Trophoblast cell (in vitro differentiated cells and primary cell): ENCODE results near the gene NBEAL2.

Source experiments
- DNase-seq, 2 donors: peaks; one replicate each; pipeline ENCODE4 v3.0.0-alpha.2; 2016
- H2AFZ ChIP-seq: 2 replicates; pipeline ENCODE4 v1.6.1; 2013; ENCODE audit warnings: low read length, moderate library complexity, mild to moderate bottlenecking; ENCODE audit not compliant: insufficient read depth, poor library complexity
- H2AK5ac ChIP-seq: 2 replicates; pipeline ENCODE4 v1.6.1; 2013; ENCODE audit warnings: mild to moderate bottlenecking, low read length
- H2BK120ac ChIP-seq: 2 replicates; pipeline ENCODE4 v1.6.1; 2013; ENCODE audit warnings: low read length, mild to moderate bottlenecking, moderate library complexity; ENCODE audit not compliant: insufficient read depth, poor library complexity
- H2BK12ac ChIP-seq: 2 replicates; pipeline ENCODE4 v1.6.1; 2013; ENCODE audit warnings: mild to moderate bottlenecking, low read length, moderate library complexity
- H2BK5ac ChIP-seq: 2 replicates; pipeline ENCODE4 v1.6.1; 2013; ENCODE audit warnings: low read length, low read depth, moderate library complexity, mild to moderate bottlenecking; ENCODE audit not compliant: poor library complexity
- H3K14ac ChIP-seq: 2 replicates; pipeline ENCODE4 v1.6.1; 2013; ENCODE audit warnings: mild to moderate bottlenecking, low read length
- H3K18ac ChIP-seq: 2 replicates; pipeline ENCODE4 v1.6.1; 2013; ENCODE audit warnings: mild to moderate bottlenecking, low read length
- H3K23ac ChIP-seq: 2 replicates; pipeline ENCODE4 v1.6.1; 2013; ENCODE audit warnings: low read length
- H3K27ac ChIP-seq: 2 replicates; pipeline ENCODE4 v1.5.1; 2013; ENCODE audit warnings: low read depth, mild to moderate bottlenecking, inconsistent platforms, low read length, moderate library complexity
- H3K27me3 ChIP-seq: 2 replicates; pipeline ENCODE4 v1.6.1; 2013; ENCODE audit warnings: inconsistent platforms, mild to moderate bottlenecking, low read length, moderate library complexity; ENCODE audit not compliant: insufficient read depth
- H3K36me3 ChIP-seq, 2 experiments: 1 replicate in 1 of 2; 2 replicates in 1 of 2; pipeline ENCODE4 v1.6.1; 2013; ENCODE audit warnings: low read length in 2 of 2, mild to moderate bottlenecking in 2 of 2, moderate library complexity in 1 of 2; ENCODE audit not compliant: insufficient read depth in 2 of 2, control insufficient read depth in 1 of 2
- H3K4ac ChIP-seq: 2 replicates; pipeline ENCODE4 v1.6.1; 2013; ENCODE audit warnings: low read depth, mild to moderate bottlenecking, low read length, moderate library complexity
- H3K4me1 ChIP-seq, 2 experiments: 1 replicate in 1 of 2; 2 replicates in 1 of 2; pipeline ENCODE4 v1.6.1; 2013; ENCODE audit warnings: low read length in 2 of 2, mild to moderate bottlenecking in 2 of 2, moderate library complexity in 1 of 2; ENCODE audit not compliant: insufficient read depth in 2 of 2, control insufficient read depth in 1 of 2
- H3K4me2 ChIP-seq: 2 replicates; pipeline ENCODE4 v1.6.1; 2013; ENCODE audit warnings: inconsistent platforms, mild to moderate bottlenecking, low read length, moderate library complexity
- H3K4me3 ChIP-seq: 2 replicates; pipeline ENCODE4 v1.5.1; 2013; ENCODE audit warnings: mild to moderate bottlenecking, low read depth, low read length, inconsistent platforms
- H3K79me1 ChIP-seq: one replicate; pipeline ENCODE4 v1.6.1; 2013; ENCODE audit warnings: low read length
- H3K79me2 ChIP-seq: 2 replicates; pipeline ENCODE4 v1.6.1; 2013; ENCODE audit warnings: low read length, mild to moderate bottlenecking; ENCODE audit not compliant: control insufficient read depth, insufficient read depth, poor library complexity
- H3K9ac ChIP-seq: 2 replicates; pipeline ENCODE4 v1.6.1; 2013; ENCODE audit warnings: mild to moderate bottlenecking, low read length
- H3K9me3 ChIP-seq: 2 replicates; pipeline ENCODE4 v1.6.1; 2013; ENCODE audit warnings: low read depth, mild to moderate bottlenecking, control low read depth, inconsistent platforms, low read length; ENCODE audit not compliant: insufficient read depth
- H4K12ac ChIP-seq: 2 replicates; pipeline ENCODE4 v1.6.1; 2013; ENCODE audit warnings: low read depth, mild to moderate bottlenecking, low read length, moderate library complexity
- H4K8ac ChIP-seq: 2 replicates; pipeline ENCODE4 v1.6.1; 2013; ENCODE audit warnings: low read depth, mild to moderate bottlenecking, low read length, moderate library complexity
- H4K91ac ChIP-seq: one replicate; pipeline ENCODE4 v1.6.1; 2013; ENCODE audit warnings: low read depth, mild to moderate bottlenecking, low read length, moderate library complexity
- WGBS: extraction: QIAGEN DNeasy Blood & Tissue Kit; methylation state at CpG from one replicate; pipeline ENCODE4 v1.1.7; 2013; ENCODE audit warnings: missing lambda C conversion rate; ENCODE audit not compliant: insufficient read length, insufficient coverage; ENCODE audit errors: extremely low coverage; 5-methylcytosine and 5-hydroxymethylcytosine counted together

NBEAL2 gene

DNA sequence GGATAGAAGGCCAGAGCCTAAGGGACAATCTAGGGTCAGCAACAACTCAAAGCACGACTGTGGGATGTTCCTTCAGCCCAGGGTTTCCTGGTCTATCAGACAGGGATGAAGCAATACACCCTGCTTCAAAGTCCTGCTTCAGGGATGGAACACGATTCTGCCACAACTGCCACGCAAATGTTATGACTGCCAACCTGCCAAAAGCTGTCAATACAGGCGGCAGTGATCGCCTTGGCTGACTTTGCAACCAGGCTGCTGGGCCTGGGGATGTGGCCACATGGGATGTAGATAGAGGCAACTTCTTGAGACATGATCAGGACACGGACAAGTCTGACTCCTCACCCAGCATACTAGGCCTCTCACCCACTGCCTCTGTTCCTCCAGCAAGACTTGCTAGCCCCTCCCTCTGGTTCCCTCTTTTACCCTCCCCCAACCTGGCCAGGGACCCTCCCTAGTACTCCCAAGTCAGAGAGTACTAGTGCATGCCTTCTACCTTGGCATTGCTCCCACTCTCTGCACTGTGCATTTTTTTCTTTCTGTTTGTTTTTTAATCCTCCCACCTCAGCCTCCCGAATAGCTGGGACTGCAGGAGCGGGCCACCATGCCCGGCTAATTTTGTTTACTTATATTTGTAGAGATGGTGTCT, 10.6 kb upstream of the NBEAL2 start:
- no peak overlapping the region for H4K12ac ChIP-seq
- no CpG with 5 or more reads among the region's 9 CpGs for WGBS
- H3K14ac ChIP-seq, result no peak overlapping the region
- H2AK5ac ChIP-seq, result no peak overlapping the region
- H2BK12ac ChIP-seq, result no peak overlapping the region
- H2BK5ac ChIP-seq, result no peak overlapping the region
- H3K79me1 ChIP-seq, result peaks cover 11% of the 10 kb centered on the region
- H4K91ac ChIP-seq, result no peak overlapping the region
- no peak for DNase-seq
- H3K79me2 ChIP-seq, result peaks cover 23% of the 10 kb centered on the region
- no peaks in the 10 kb centered on the region for H3K27me3 ChIP-seq
- peaks cover 0 to 5% of the 10 kb centered on the region in 2 experiments for H3K36me3 ChIP-seq
- no peaks in the 10 kb centered on the region for H3K9me3 ChIP-seq
- peak overlapping the region; percentile 3 for H3K18ac ChIP-seq
- H2AFZ ChIP-seq, result no peak overlapping the region
- H3K23ac ChIP-seq, result no peak overlapping the region
- H3K9ac ChIP-seq, result no peak overlapping the region
- H3K4me1 ChIP-seq, result peaks cover 51 to 56% of the 10 kb centered on the region in 2 experiments
- no peak overlapping the region for H3K27ac ChIP-seq
- no peak overlapping the region for H3K4me3 ChIP-seq
- peak overlapping the region; percentile 93 for H3K4ac ChIP-seq
- H4K8ac ChIP-seq, result no peak overlapping the region
- H2BK120ac ChIP-seq, result no peak overlapping the region
- H3K4me2 ChIP-seq, result no peak overlapping the region

DNA sequence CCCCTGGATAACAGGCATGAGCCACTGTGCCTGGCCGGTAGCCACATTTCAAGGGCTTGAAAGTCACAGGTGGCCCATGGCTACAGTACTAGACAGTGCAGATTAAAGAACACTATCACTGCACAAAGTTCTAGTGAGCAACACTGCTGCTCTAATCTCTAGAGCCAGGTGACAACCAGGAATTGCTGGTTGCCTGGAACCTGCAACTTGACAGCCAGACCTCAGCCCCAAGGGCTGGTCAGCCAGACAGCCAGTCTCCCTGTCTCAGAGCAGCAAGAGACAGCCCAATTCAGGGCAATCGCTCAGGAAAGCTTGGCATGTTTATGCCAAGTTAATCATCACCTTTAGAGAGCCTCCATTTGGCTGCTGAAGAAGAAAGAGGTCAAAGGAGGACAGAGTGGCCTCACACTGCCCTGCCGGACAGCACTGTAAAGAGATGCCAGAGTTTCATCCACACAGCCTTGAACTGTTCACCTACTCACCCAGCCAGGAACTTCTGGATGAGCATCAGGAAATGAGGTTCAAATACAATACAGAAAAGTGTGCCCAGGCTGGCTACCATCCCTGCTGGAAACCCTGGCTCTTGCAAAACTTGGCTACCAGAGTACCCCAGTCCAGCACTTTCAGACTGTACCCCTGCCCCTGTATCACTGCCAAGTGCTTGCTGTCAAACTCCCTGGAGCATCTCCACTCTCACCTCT, 8.9 kb upstream of the NBEAL2 start:
- Histone ChIP-seq H3K27ac (peak overlapping the region; percentile 5), H3K9ac (no peak overlapping the region), H3K79me1 (peaks cover 8% of the 10 kb centered on the region), H2BK12ac (no peak overlapping the region), H3K23ac (no peak overlapping the region), H3K27me3 (no peaks in the 10 kb centered on the region), H3K4me2 (peak overlapping the region; percentile 21), H3K79me2 (peaks cover 23% of the 10 kb centered on the region), H4K8ac (no peak overlapping the region), H4K12ac (no peak overlapping the region), H3K36me3 (peaks cover 0 to 5% of the 10 kb centered on the region in 2 experiments), H3K9me3 (no peaks in the 10 kb centered on the region), H3K18ac (no peak overlapping the region), H3K4ac (peak overlapping the region; percentile 1), H3K14ac (no peak overlapping the region), H3K4me1 (peaks cover 44 to 49% of the 10 kb centered on the region in 2 experiments), H3K4me3 (no peak overlapping the region), H2AFZ (no peak overlapping the region), H2AK5ac (no peak overlapping the region), H2BK5ac (no peak overlapping the region), H4K91ac (no peak overlapping the region), H2BK120ac (no peak overlapping the region)
- DNase-seq, result no peak
- no CpG with 5 or more reads among the region's 3 CpGs for WGBS

DNA sequence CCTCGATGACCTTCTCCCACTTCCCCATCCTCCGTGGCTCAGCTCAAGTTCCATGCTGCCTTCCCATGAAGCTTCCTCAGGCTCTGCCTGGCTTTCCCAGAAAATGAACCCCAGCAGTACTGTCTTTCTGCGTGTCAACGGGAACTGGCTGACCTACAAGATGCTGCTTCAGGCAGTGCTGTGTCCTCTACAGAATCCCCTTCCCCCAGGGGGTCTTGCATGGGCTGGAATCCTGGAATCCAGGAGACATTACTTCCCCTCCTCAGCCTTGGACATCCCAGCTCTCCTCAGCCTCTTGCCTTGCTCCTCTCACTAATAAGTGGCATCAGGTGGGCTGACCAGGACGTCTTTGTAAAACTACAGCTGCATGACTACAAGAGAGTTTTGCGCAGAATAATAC, 8.3 kb upstream of the NBEAL2 start:
- no peak for DNase-seq
- Histone ChIP-seq H2AK5ac (no peak overlapping the region), H2AFZ (no peak overlapping the region), H3K79me2 (peaks cover 26% of the 10 kb centered on the region), H4K8ac (no peak overlapping the region), H2BK120ac (no peak overlapping the region), H3K4ac (peak overlapping the region; percentile 1), H4K12ac (no peak overlapping the region), H2BK5ac (no peak overlapping the region), H4K91ac (no peak overlapping the region), H3K4me3 (no peak overlapping the region), H2BK12ac (no peak overlapping the region), H3K36me3 (peaks cover 0 to 4% of the 10 kb centered on the region in 2 experiments), H3K23ac (no peak overlapping the region), H3K79me1 (peaks cover 11% of the 10 kb centered on the region), H3K4me1 (peaks cover 40 to 45% of the 10 kb centered on the region in 2 experiments), H3K27ac (peak overlapping the region; percentile 5), H3K18ac (no peak overlapping the region), H3K9me3 (no peaks in the 10 kb centered on the region), H3K27me3 (no peaks in the 10 kb centered on the region), H3K14ac (no peak overlapping the region), H3K9ac (no peak overlapping the region), H3K4me2 (peak overlapping the region; percentile 21)
- WGBS, result no CpG with 5 or more reads among the region's 6 CpGs

DNA sequence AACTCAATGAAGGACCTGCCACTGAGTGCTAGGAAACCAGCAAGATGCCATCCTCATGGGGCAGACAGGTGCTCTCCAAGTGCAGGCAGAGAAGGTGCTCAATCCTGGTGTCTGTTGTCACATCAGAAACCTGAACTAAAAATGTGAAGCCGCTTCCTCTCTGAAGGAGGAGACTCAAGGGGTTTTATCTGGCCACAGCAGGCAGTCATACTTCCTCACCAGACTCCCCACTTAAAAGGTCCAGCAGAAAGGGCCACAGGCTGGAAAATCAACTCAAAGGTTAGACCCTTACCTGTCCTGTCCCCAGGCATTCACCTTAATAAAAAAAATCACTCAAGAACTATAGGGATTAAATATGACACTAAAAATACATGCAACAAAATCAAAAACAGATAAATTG, 7.7 kb upstream of the NBEAL2 start:
- Histone ChIP-seq H3K18ac (no peak overlapping the region), H3K23ac (no peak overlapping the region), H2BK5ac (no peak overlapping the region), H3K4me1 (peaks cover 35 to 39% of the 10 kb centered on the region in 2 experiments), H3K79me2 (peaks cover 26% of the 10 kb centered on the region), H3K4me3 (no peak overlapping the region), H3K79me1 (peaks cover 12% of the 10 kb centered on the region), H2AFZ (no peak overlapping the region), H3K4ac (peak overlapping the region; percentile 38), H2BK120ac (no peak overlapping the region), H4K8ac (no peak overlapping the region), H3K9ac (no peak overlapping the region), H2BK12ac (no peak overlapping the region), H3K9me3 (no peaks in the 10 kb centered on the region), H3K27me3 (no peaks in the 10 kb centered on the region), H3K27ac (no peak overlapping the region), H4K12ac (no peak overlapping the region), H3K4me2 (no peak overlapping the region), H3K36me3 (peaks cover 0 to 4% of the 10 kb centered on the region in 2 experiments), H4K91ac (no peak overlapping the region), H3K14ac (no peak overlapping the region), H2AK5ac (no peak overlapping the region)
- DNase-seq, result no peak
- WGBS, result no CpG with 5 or more reads among the region's 1 CpG
